ENCODE measurements around the gene GAS7. TPM values are rescaled to one million over a fixed set of nuclear protein-coding genes. Genes with fewer than 3 reads are reported as not detected.
"Not testable (repeated sequence)": the region's sequence is repeated elsewhere in the genome, so short reads cannot be mapped to it uniquely, and the experiment has no call there.

Gene GAS7
- total and polyA plus RNA-seq, 10 of the 15 experiments (the other 5 are each of a cell fraction or from before 2014, with no cell fraction given): 2.3 to 53.4 (median 24.0) TPM

GRCh38 chr17:10058921-10059683 lies 139.3 kb downstream of the GAS7 start (continued):
- TF ChIP-seq ZBTB40 (IDR thresholded peaks at IDR 0.05; ENCODE audit: borderline replicate concordance) (no peak), NBN (IDR thresholded peaks at IDR 0.05) (no peak), NR2F1 (conservative IDR thresholded peaks at IDR 0.05) (no peak), ATF3 (IDR thresholded peaks at IDR 0.05; ENCODE audit: borderline replicate concordance, extremely low read depth, low read depth, low read length) (no peak), ETV6 (conservative IDR thresholded peaks at IDR 0.05 in 1 of 2, IDR thresholded peaks at IDR 0.05 in 1 of 2; ENCODE audit: borderline replicate concordance in 1 of 2, low read depth in 1 of 2) (0 out of 4 replicates have a peak, but pooled peaks of 1 of the 2 experiments have one; percentile 11), ZBTB11 (CRISPR knock-in tag; IDR thresholded peaks at IDR 0.05) (no peak), ELK1 (IDR thresholded peaks at IDR 0.05; ENCODE audit: low read depth, low read length) (no peak)

- H3K9ac ChIP-seq (ENCODE audit: control insufficient read depth, insufficient read depth, low read length); intact Hi-C loops (cut with micrococcal nuclease; ENCODE audit: unreplicated experiment); H3K27me3 ChIP-seq (replicated peaks in 1 of 2; ENCODE audit: control insufficient read depth in 2 of 2, insufficient read depth in 2 of 2, low read length in 1 of 2); ATAC-seq; H3K9me3 ChIP-seq (replicated peaks; ENCODE audit: control insufficient read depth, insufficient read depth, low read length); H4K20me1 ChIP-seq (ENCODE audit: control insufficient read depth, insufficient read depth); H3K27ac ChIP-seq (ENCODE audit: control insufficient read depth, insufficient read depth); H2AFZ ChIP-seq (ENCODE audit: control insufficient read depth, low read depth, low read length); RAD21 ChIA-PET (ENCODE audit: unreplicated experiment); H3K4me3 ChIP-seq; H3K36me3 ChIP-seq (ENCODE audit: control insufficient read depth in 2 of 2, insufficient read depth in 2 of 2, low read length in 1 of 2); in situ Hi-C loops (cut with MboI); DNase-seq (ENCODE audit: low read depth, low spot score); POLR2A ChIA-PET; H3K79me2 ChIP-seq (ENCODE audit: control insufficient read depth, insufficient read depth, low read length); BruUV-seq (replicated peaks); FAIRE-seq; CTCF ChIA-PET; SMC1A ChIA-PET (ENCODE audit: uncharacterized antibody, unreplicated experiment); H3K4me2 ChIP-seq (ENCODE audit: control insufficient read depth, insufficient read depth): not testable (repeated sequence)
- H3K4me1 ChIP-seq (ENCODE audit: control insufficient read depth, insufficient read depth, low read length): peaks cover 42% of the 10 kb centered on the region
- 89% methylated on average over 11 of the region's 25 CpGs for WGBS (ENCODE audit: insufficient coverage, insufficient replicate concordance, low lambda C conversion rate, missing lambda C conversion rate)
These were observed 140.9 kb downstream of the GAS7 start for GRCh38 chr17:10057466-10057865.
